Tibial nerve (tissue), 4 donors: ENCODE measurements around the gene SLX9.

Experiments used
- EP300 ChIP-seq, 2 donors: sonication (generic); formaldehyde crosslinking; IDR thresholded peaks; one replicate each; pipeline ENCODE4 v1.6.1; 2017; ENCODE audit warnings: antibody characterized with exemption in 2 of 2, mild to moderate bottlenecking in 1 of 2
- TF ChIP-seq, protein P1 (sequence below), 5 experiments: fragments of 200-600 bp in 3 of 5; fragments of 450-650 bp in 2 of 5; sonication (generic) in 3 of 5; IDR thresholded peaks; one replicate each; pipeline ENCODE4 v1.5.1; 2016 to 2019; ENCODE audit warnings: antibody characterized with exemption in 5 of 5, mild to moderate bottlenecking in 3 of 5, moderate library complexity in 2 of 5

GRCh38 chr21:44988607-44989536 lies 49.0 kb downstream of the SLX9 start:
- TF ChIP-seq, protein P1, sequence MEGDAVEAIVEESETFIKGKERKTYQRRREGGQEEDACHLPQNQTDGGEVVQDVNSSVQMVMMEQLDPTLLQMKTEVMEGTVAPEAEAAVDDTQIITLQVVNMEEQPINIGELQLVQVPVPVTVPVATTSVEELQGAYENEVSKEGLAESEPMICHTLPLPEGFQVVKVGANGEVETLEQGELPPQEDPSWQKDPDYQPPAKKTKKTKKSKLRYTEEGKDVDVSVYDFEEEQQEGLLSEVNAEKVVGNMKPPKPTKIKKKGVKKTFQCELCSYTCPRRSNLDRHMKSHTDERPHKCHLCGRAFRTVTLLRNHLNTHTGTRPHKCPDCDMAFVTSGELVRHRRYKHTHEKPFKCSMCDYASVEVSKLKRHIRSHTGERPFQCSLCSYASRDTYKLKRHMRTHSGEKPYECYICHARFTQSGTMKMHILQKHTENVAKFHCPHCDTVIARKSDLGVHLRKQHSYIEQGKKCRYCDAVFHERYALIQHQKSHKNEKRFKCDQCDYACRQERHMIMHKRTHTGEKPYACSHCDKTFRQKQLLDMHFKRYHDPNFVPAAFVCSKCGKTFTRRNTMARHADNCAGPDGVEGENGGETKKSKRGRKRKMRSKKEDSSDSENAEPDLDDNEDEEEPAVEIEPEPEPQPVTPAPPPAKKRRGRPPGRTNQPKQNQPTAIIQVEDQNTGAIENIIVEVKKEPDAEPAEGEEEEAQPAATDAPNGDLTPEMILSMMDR (IDR thresholded peaks at IDR 0.05), result no peak
- TF ChIP-seq EP300 (IDR thresholded peaks at IDR 0.05), result no peak
